Measurements from ENCODE around the gene POLA1.
A peak's percentile ranks its signal among the peaks of the same experiment; 100 is the strongest.

Gene POLA1

GRCh38 chrX:24956828-24957227 is 263.1 kb downstream of the POLA1 start:
- no peak for DNase-seq (ENCODE audit: low spot score in 2 of 2)
- in situ Hi-C loops (cut with MboI; ENCODE audit: low sequenced_read_pairs) = no loop called here
- no peak overlapping the region for H3K4me3 ChIP-seq
- no peaks in the 10 kb centered on the region for H3K27me3 ChIP-seq (ENCODE audit: low read depth)
- peaks cover 14% of the 10 kb centered on the region for H3K4me1 ChIP-seq
- no peaks in the 10 kb centered on the region for H3K36me3 ChIP-seq (replicated peaks)
- no peaks in the 10 kb centered on the region for H3K9me3 ChIP-seq

- Histone ChIP-seq H3K4me3 (no peak overlapping the region), H3K4me1 (peaks cover 12% of the 10 kb centered on the region), H3K27me3 (ENCODE audit: low read depth) (no peaks in the 10 kb centered on the region), H3K9me3 (no peaks in the 10 kb centered on the region), H3K36me3 (replicated peaks) (no peaks in the 10 kb centered on the region; the same call in 1 of the 2 replicates)
- in situ Hi-C loops (cut with MboI; ENCODE audit: low sequenced_read_pairs) = no loop called here
- DNase-seq (ENCODE audit: low spot score in 2 of 2) = no peak
Observed at GRCh38 chrX:24961809-24962208, 268.1 kb downstream of the POLA1 start.

DNA sequence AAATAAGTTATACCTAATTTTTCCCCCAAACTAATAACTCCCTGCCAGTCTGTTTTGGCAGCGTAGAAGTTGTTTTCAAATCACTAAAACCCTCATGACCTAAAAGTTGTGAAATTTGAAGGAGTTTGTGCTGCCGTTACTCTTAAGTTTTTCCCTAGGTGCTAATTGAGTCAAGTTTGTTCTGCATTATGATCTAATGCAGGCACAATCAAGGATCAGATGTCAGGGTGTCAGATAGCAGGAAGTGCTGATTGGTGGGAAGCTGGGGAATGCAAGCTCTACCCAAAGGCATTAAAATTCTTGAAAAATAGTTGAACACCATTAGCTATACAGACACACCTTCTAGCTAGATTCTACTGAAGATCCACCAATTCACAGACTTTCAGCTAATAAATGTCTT is 270.1 kb downstream of the POLA1 start:
- peak; percentile 20 to 52 for DNase-seq (ENCODE audit: low spot score in 2 of 2)
- Histone ChIP-seq H3K36me3 (replicated peaks) (no peaks in the 10 kb centered on the region; the same call in 1 of the 2 replicates), H3K4me1 (peaks cover 12% of the 10 kb centered on the region), H3K27me3 (ENCODE audit: low read depth) (no peaks in the 10 kb centered on the region), H3K4me3 (no peak overlapping the region), H3K9me3 (no peaks in the 10 kb centered on the region)
- in situ Hi-C loops (cut with MboI; ENCODE audit: low sequenced_read_pairs) = no loop called here

DNA sequence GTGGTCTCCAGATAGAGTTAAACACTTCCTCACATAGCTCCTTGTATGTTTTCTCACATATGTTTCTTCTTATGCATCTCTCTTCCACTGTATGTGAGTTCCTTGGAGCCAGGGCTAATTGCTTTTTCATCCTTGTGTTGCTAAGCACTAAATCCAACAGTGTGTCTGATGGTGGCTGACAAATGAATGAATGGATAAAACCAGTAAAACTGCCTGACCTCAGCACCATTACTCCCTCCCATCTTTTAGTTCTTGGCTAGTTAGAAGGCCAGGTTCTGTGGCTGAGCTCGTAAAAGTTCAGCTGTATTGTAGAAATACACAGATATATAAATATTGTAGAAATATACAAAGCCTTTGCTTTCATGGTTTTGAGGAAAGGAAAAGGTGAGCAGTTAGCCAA is 271.7 kb downstream of the POLA1 start:
- peak; percentile 15 to 52 for DNase-seq (ENCODE audit: low spot score in 2 of 2)
- in situ Hi-C loops (cut with MboI; ENCODE audit: low sequenced_read_pairs) = no loop called here
- Histone ChIP-seq H3K4me1 (peaks cover 12% of the 10 kb centered on the region), H3K9me3 (no peaks in the 10 kb centered on the region), H3K27me3 (ENCODE audit: low read depth) (no peaks in the 10 kb centered on the region), H3K36me3 (replicated peaks) (no peaks in the 10 kb centered on the region; the same call in 1 of the 2 replicates), H3K4me3 (no peak overlapping the region)

- no peaks in the 10 kb centered on the region; the same call in 1 of the 2 replicates for H3K36me3 ChIP-seq (replicated peaks)
- DNase-seq (ENCODE audit: low spot score in 2 of 2) = no peak
- no peak overlapping the region for H3K4me3 ChIP-seq
- H3K27me3 ChIP-seq (ENCODE audit: low read depth) = no peaks in the 10 kb centered on the region
- H3K9me3 ChIP-seq = no peaks in the 10 kb centered on the region
- peaks cover 8% of the 10 kb centered on the region for H3K4me1 ChIP-seq
- in situ Hi-C loops (cut with MboI; ENCODE audit: low sequenced_read_pairs) = no loop called here
Observed at GRCh38 chrX:24969812-24970211, 276.1 kb downstream of the POLA1 start.

DNA sequence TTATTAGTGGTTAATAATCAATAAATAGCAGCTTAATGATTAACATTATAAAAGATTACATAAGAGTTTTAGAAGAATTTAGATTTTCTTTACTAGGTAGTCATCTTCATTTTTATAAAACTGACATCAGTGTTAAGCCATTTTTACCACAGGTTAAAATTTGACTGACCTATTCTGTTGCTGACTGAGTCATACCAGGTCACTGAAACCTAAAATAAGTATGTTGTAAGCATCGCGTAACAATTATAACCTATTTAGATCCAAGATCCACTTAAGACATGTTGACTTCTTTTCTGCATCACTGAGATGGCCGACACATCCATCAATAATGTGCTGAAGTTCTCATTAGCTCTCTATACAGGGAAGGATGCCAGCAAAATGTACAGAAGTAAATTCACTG is 285.4 kb downstream of the POLA1 start:
- H3K9me3 ChIP-seq = no peaks in the 10 kb centered on the region
- DNase-seq (ENCODE audit: low spot score in 2 of 2) = no peak
- in situ Hi-C loops (cut with MboI; ENCODE audit: low sequenced_read_pairs) = no loop called here
- no peaks in the 10 kb centered on the region for H3K36me3 ChIP-seq (replicated peaks)
- peaks cover 24% of the 10 kb centered on the region for H3K4me1 ChIP-seq
- no peaks in the 10 kb centered on the region for H3K27me3 ChIP-seq (ENCODE audit: low read depth)
- no peak overlapping the region for H3K4me3 ChIP-seq

DNA sequence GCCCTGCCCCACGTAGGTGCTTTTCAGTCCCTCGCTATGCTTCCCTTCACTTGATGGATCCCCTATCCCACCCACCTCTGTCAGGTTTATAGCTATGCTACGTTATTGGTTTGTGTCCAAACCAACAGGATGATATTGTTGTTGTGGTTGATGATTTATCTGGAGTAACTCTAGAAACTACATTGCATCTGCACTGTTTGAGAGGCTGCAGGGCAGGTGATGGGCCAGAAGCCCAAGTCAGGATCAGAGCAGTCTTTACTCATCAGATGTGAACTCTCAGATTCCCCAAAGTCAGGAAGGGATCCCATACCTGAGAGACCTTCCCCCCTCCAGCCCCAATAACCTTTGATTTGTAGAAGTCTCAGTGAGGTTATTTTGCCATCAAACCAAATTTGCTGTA is 287.3 kb downstream of the POLA1 start:
- in situ Hi-C loops (cut with MboI; ENCODE audit: low sequenced_read_pairs) = no loop called here
- H3K4me3 ChIP-seq = no peak overlapping the region
- H3K27me3 ChIP-seq (ENCODE audit: low read depth) = no peaks in the 10 kb centered on the region
- no peaks in the 10 kb centered on the region for H3K36me3 ChIP-seq (replicated peaks)
- H3K9me3 ChIP-seq = no peaks in the 10 kb centered on the region
- DNase-seq (ENCODE audit: low spot score in 2 of 2) = no peak
- peaks cover 27% of the 10 kb centered on the region for H3K4me1 ChIP-seq

DNA sequence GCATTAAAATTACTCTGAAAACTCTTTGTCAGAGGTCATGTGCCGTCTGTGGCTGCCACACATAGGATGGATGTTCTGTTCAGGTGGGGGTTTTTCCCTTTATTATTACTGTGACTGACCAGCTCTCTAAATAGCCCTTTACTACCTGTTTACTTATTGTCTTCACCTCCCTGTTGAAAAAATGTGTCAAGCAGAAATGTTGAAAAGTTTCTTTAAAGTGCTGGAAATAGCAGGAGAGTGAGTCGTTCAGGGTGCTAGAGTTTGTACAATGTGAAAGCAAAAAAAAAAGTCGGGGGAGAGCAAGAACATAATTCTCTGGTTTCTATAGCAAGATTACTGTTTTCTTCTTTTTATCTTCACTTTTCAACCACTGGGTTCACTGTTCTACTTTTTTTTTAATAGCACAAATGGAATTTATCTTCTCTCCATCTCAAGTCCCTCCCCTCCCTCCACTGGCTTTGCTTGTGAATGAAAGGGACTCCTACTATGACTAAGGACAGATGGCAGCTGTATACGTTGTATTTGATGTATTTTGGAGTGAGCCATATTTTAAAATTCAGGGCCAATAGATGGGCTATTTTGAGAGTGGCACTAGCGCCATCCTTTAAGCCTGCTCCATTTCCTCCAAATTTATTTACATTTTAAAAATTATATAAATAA is 288.7 kb downstream of the POLA1 start:
- Histone ChIP-seq H3K27me3 (ENCODE audit: low read depth) (no peaks in the 10 kb centered on the region), H3K4me3 (no peak overlapping the region), H3K4me1 (peaks cover 27% of the 10 kb centered on the region), H3K9me3 (no peaks in the 10 kb centered on the region), H3K36me3 (replicated peaks) (no peaks in the 10 kb centered on the region)
- DNase-seq (ENCODE audit: low spot score in 2 of 2) = peak in 1 of 2 experiments; percentile 47
- in situ Hi-C loops (cut with MboI; ENCODE audit: low sequenced_read_pairs) = no loop called here

- Histone ChIP-seq H3K36me3 (replicated peaks) (no peaks in the 10 kb centered on the region), H3K4me3 (no peak overlapping the region), H3K9me3 (no peaks in the 10 kb centered on the region), H3K4me1 (peaks cover 27% of the 10 kb centered on the region), H3K27me3 (ENCODE audit: low read depth) (no peaks in the 10 kb centered on the region)
- in situ Hi-C loops (cut with MboI; ENCODE audit: low sequenced_read_pairs) = no loop called here
- peak in 1 of 2 experiments; percentile 92 for DNase-seq (ENCODE audit: low spot score in 2 of 2)
Observed at GRCh38 chrX:24983931-24984330, 290.2 kb downstream of the POLA1 start.

DNA sequence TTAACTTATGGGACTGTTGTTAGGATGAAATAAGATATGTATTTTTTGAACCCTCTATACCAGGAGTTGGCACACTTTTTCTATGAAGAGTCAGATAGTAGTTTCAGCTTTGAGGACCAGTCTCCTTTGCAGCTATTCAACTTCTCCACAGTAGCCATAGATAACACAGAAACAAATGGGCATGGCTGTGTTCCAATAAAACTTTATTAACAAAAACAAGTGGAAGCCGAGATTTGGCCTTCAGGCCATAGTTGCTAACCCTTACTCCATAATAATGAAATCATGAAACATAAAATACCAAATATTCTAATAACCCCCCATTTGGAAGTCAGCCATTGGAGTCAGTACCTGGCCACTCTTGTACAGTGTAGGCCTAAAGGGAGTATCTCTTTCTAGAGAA is 291.4 kb downstream of the POLA1 start:
- Histone ChIP-seq H3K4me3 (no peak overlapping the region), H3K4me1 (peaks cover 27% of the 10 kb centered on the region), H3K27me3 (ENCODE audit: low read depth) (no peaks in the 10 kb centered on the region), H3K9me3 (no peaks in the 10 kb centered on the region), H3K36me3 (replicated peaks) (no peaks in the 10 kb centered on the region)
- no peak for DNase-seq (ENCODE audit: low spot score in 2 of 2)
- in situ Hi-C loops (cut with MboI; ENCODE audit: low sequenced_read_pairs) = no loop called here

DNA sequence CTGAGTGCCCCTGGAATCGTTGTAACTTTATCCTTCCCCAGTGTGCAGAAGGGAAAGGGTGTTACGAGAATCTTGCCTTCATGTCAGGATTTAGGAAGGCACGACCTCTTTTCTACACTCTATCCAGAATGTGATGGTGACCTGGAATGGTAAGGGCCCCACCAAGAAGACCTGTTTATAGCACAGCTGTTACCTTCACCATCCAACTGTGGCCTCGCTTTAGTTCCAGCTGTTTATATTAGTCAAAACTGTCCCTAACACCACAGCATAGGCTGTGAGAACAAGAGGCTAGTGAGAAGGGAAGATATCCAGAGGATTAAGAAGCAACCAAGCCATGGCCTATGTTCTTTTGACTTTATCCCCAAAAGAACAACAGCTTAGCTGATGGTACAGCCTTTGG is 294.0 kb downstream of the POLA1 start:
- no peak overlapping the region for H3K4me3 ChIP-seq
- in situ Hi-C loops (cut with MboI; ENCODE audit: low sequenced_read_pairs) = no loop called here
- no peak for DNase-seq (ENCODE audit: low spot score in 2 of 2)
- H3K27me3 ChIP-seq (ENCODE audit: low read depth) = no peaks in the 10 kb centered on the region
- no peaks in the 10 kb centered on the region for H3K9me3 ChIP-seq
- peaks cover 17% of the 10 kb centered on the region for H3K4me1 ChIP-seq
- no peaks in the 10 kb centered on the region for H3K36me3 ChIP-seq (replicated peaks)

GRCh38 chrX:24988314-24988713 is 294.6 kb downstream of the POLA1 start:
- DNase-seq (ENCODE audit: low spot score in 2 of 2) = peak in 1 of 2 experiments; percentile 26
- Histone ChIP-seq H3K27me3 (ENCODE audit: low read depth) (no peaks in the 10 kb centered on the region), H3K4me1 (peaks cover 11% of the 10 kb centered on the region), H3K36me3 (replicated peaks) (no peaks in the 10 kb centered on the region), H3K4me3 (no peak overlapping the region), H3K9me3 (no peaks in the 10 kb centered on the region)
- in situ Hi-C loops (cut with MboI; ENCODE audit: low sequenced_read_pairs) = no loop called here

- H3K27me3 ChIP-seq (ENCODE audit: low read depth) = no peaks in the 10 kb centered on the region
- no peak overlapping the region for H3K4me3 ChIP-seq
- H3K9me3 ChIP-seq = no peaks in the 10 kb centered on the region
- no peaks in the 10 kb centered on the region for H3K36me3 ChIP-seq (replicated peaks)
- in situ Hi-C loops (cut with MboI; ENCODE audit: low sequenced_read_pairs) = no loop called here
- no peak for DNase-seq (ENCODE audit: low spot score in 2 of 2)
- peaks cover 6% of the 10 kb centered on the region for H3K4me1 ChIP-seq
Observed at GRCh38 chrX:24990535-24990934, 296.8 kb downstream of the POLA1 start.

DNA sequence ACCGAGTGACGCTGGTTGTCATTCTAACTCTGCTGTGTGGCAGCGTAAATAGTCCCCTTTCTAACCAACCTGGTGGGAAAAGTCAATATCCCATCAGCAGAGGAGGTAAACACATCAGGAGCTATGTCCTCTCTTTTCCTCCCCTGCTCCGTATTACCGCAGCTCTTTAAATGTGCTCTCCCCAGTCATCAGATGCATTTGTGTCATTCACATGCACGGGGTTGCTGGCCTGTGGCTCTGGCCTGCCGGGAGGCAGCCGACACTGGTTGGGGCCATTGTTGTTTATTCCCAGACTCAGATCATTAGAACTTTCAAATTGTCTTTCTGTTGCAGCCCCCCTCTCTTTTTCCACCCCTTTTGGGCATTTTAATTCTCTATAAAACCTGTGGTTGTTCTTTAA is 300.2 kb downstream of the POLA1 start:
- no peak overlapping the region for H3K4me3 ChIP-seq
- no peaks in the 10 kb centered on the region for H3K27me3 ChIP-seq (ENCODE audit: low read depth)
- no peaks in the 10 kb centered on the region for H3K36me3 ChIP-seq (replicated peaks)
- peaks cover 39% of the 10 kb centered on the region for H3K4me1 ChIP-seq
- DNase-seq (ENCODE audit: low spot score in 2 of 2) = no peak
- no peaks in the 10 kb centered on the region for H3K9me3 ChIP-seq
- in situ Hi-C loops (cut with MboI; ENCODE audit: low sequenced_read_pairs) = no loop called here

All from HAP-1 (cell line).